PC-3 (cell line): ENCODE results near the gene PPIL3.

Source experiments
- CTCF ChIP-seq: fragments of 300-600 bp; sonication (generic); conservative IDR thresholded peaks from 2 replicates; pipeline ENCODE4 v1.5.1; 2017; ENCODE audit warnings: antibody characterized with exemption, low read depth, mild to moderate bottlenecking, low read length
- EZH2 ChIP-seq: fragments of 300-600 bp; sonication (generic); IDR thresholded peaks from one replicate; pipeline ENCODE4 v1.6.1; 2017; ENCODE audit warnings: antibody characterized with exemption, mild to moderate bottlenecking, low read length; ENCODE audit not compliant: unreplicated experiment
- EZH2phosphoT487 ChIP-seq: fragments of 300-600 bp; sonication (generic); IDR thresholded peaks from 2 replicates; pipeline ENCODE4 v1.6.1; 2018; ENCODE audit warnings: mild to moderate bottlenecking, antibody characterized with exemption, low read length, borderline replicate concordance

GRCh38 chr2:200834701-200835100, 54.2 kb downstream of the PPIL3 start:
- TF ChIP-seq CTCF (no peak), EZH2phosphoT487 (no peak), EZH2 (no peak)
